GM19463 (cell line): ENCODE data around the gene HVCN1.
"Not testable (repeated sequence)": the region's sequence is repeated elsewhere in the genome, so short reads cannot be mapped to it uniquely, and the experiment has no call there.

Experiments used
- ATAC-seq: cut with Tn5 transposase; IDR thresholded peaks from one replicate; pipeline ENCODE4 v1.9.1; 2021; ENCODE audit warnings: mild to moderate bottlenecking, moderate library complexity; ENCODE audit not compliant: unreplicated experiment

HVCN1 gene

GRCh38 chr12:110622582-110622981 lies 66.3 kb downstream of the HVCN1 start:
- no peak for ATAC-seq

GRCh38 chr12:110619534-110619953 lies 69.4 kb downstream of the HVCN1 start:
- ATAC-seq, result peak; percentile 52

- ATAC-seq, result no peak
Observed at GRCh38 chr12:110616471-110617115, 72.3 kb downstream of the HVCN1 start.

GRCh38 chr12:110615171-110615570 lies 73.7 kb downstream of the HVCN1 start:
- ATAC-seq, result no peak

- ATAC-seq, result peak; percentile 97
Observed at GRCh38 chr12:110613771-110614684, 74.9 kb downstream of the HVCN1 start, which contains the start of gene TCTN1. TCTN1 (plus strand) TSS chr12:110614129; CDS start chr12:110614183, 54 bp downstream.

GRCh38 chr12:110613071-110613770 lies 75.7 kb downstream of the HVCN1 start:
- no peak for ATAC-seq

- ATAC-seq, result no peak
Observed at GRCh38 chr12:110606253-110606611, 82.7 kb downstream of the HVCN1 start.

GRCh38 chr12:110602085-110602814 lies 86.7 kb downstream of the HVCN1 start:
- not testable (repeated sequence) for ATAC-seq

GRCh38 chr12:110600254-110600653 lies 88.7 kb downstream of the HVCN1 start:
- no peak for ATAC-seq

GRCh38 chr12:110599334-110599733 lies 89.6 kb downstream of the HVCN1 start:
- no peak for ATAC-seq
